ENCODE data around the gene BDH2.

The BDH2 gene

GRCh38 chr4:103123114-103123513 is 23.5 kb upstream of the BDH2 start:
- TF ChIP-seq CTCF (IDR thresholded peaks at IDR 0.05; ENCODE audit: control extremely low read depth, extremely low read depth, low read depth, missing control alignments) = no peak
- no peak for DNase-seq (ENCODE audit: extremely low spot score)
- ChIA-PET CTCF (interaction anchor here (0.9 to 2.1 kb wide), 4 partner anchors 8 to 76 kb away, joined by 3 to 8 read pairs (median 4); partner anchors contain the start of gene BDH2), POLR2A (no interaction called here)

GRCh38 chr4:103118166-103118565 is 18.5 kb upstream of the BDH2 start:
- CTCF ChIA-PET = no interaction called here
- DNase-seq (ENCODE audit: extremely low spot score) = no peak
- TF ChIP-seq CTCF (IDR thresholded peaks at IDR 0.05; ENCODE audit: control extremely low read depth, extremely low read depth, low read depth, missing control alignments) = no peak
- POLR2A ChIA-PET = no interaction called here

GRCh38 chr4:103111598-103111997 is 12.0 kb upstream of the BDH2 start:
- CTCF ChIA-PET = interaction anchor here (2.1 kb wide), 1 partner anchor 11 kb away, joined by 15 read pairs; the partner anchor contains the start of gene BDH2
- no peak for DNase-seq (ENCODE audit: extremely low spot score)

GRCh38 chr4:103108542-103108941 is 8.9 kb upstream of the BDH2 start:
- TF ChIP-seq CTCF (IDR thresholded peaks at IDR 0.05; ENCODE audit: control extremely low read depth, extremely low read depth, low read depth, missing control alignments) = no peak
- ChIA-PET POLR2A (no interaction called here), CTCF (interaction anchor here (0.9 kb wide), 1 partner anchor 9 kb away, joined by 3 read pairs; the partner anchor contains the start of gene BDH2)
- no peak for DNase-seq (ENCODE audit: extremely low spot score)

More at GRCh38 chr4:103111598-103111997, 12.0 kb upstream of the BDH2 start:
- no peak for TF ChIP-seq CTCF (IDR thresholded peaks at IDR 0.05; ENCODE audit: control extremely low read depth, extremely low read depth, low read depth, missing control alignments)
- POLR2A ChIA-PET = no interaction called here

- ChIA-PET CTCF (interaction anchor here (2.1 kb wide), 1 partner anchor 11 kb away, joined by 6 read pairs; no protein-coding TSS in a partner anchor), POLR2A (no interaction called here)
- TF ChIP-seq CTCF (IDR thresholded peaks at IDR 0.05; ENCODE audit: control extremely low read depth, extremely low read depth, low read depth, missing control alignments) = no peak
- no peak for DNase-seq (ENCODE audit: extremely low spot score)
Measured at GRCh38 chr4:103105558-103106356, 6.1 kb upstream of the BDH2 start.

- ChIA-PET CTCF (interaction anchor here (7.8 kb wide), 1 partner anchor 14 kb away, joined by 55 read pairs; no protein-coding TSS in a partner anchor), POLR2A (interaction anchor here (0.6 kb wide), 1 partner anchor 1950 kb away, joined by 4 read pairs; no protein-coding TSS in a partner anchor)
- no peak for TF ChIP-seq CTCF (IDR thresholded peaks at IDR 0.05; ENCODE audit: control extremely low read depth, extremely low read depth, low read depth, missing control alignments)
- no peak for DNase-seq (ENCODE audit: extremely low spot score)
Measured at GRCh38 chr4:103104886-103105285, 5.3 kb upstream of the BDH2 start.
